Measurements from ENCODE around the gene MESP2.

Gene MESP2

GRCh38 chr15:89776274-89777072, at the start of gene MESP2:
TSS of gene MESP2 (plus strand) at chr15:89776332. CDS start at chr15:89776358, 26 bp downstream.
- peak; percentile 79 for DNase-seq

- DNase-seq: no peak
Observed at GRCh38 chr15:89728254-89728653, 47.9 kb upstream of the MESP2 start.

GRCh38 chr15:89731275-89731674, 44.9 kb upstream of the MESP2 start:
- no peak for DNase-seq

- DNase-seq: no peak
Observed at GRCh38 chr15:89732451-89733172, 43.5 kb upstream of the MESP2 start.

- DNase-seq: no peak
Observed at GRCh38 chr15:89735773-89736172, 40.4 kb upstream of the MESP2 start.

GRCh38 chr15:89740137-89740536, 36.0 kb upstream of the MESP2 start:
- peak; percentile 67 for DNase-seq

- DNase-seq: no peak
Observed at GRCh38 chr15:89743011-89743410, 33.1 kb upstream of the MESP2 start.

- no peak for DNase-seq
Observed at GRCh38 chr15:89743594-89743993, 32.5 kb upstream of the MESP2 start.

- no peak for DNase-seq
Observed at GRCh38 chr15:89745131-89745530, 31.0 kb upstream of the MESP2 start.

- no peak for DNase-seq
Observed at GRCh38 chr15:89745768-89746167, 30.4 kb upstream of the MESP2 start.

GRCh38 chr15:89746386-89746780, 29.7 kb upstream of the MESP2 start:
- DNase-seq: no peak

- DNase-seq: no peak
Observed at GRCh38 chr15:89747708-89748682, 28.1 kb upstream of the MESP2 start.

GRCh38 chr15:89749054-89749453, 27.1 kb upstream of the MESP2 start:
- DNase-seq: no peak

GRCh38 chr15:89749526-89749925, 26.6 kb upstream of the MESP2 start:
- DNase-seq: no peak

- peak; percentile 46 for DNase-seq
Observed at GRCh38 chr15:89749951-89750559, 26.1 kb upstream of the MESP2 start.

GRCh38 chr15:89750560-89751542, 25.3 kb upstream of the MESP2 start, which contains the start of gene MESP1:
TSS of gene MESP1 (minus strand) at chr15:89751249. CDS start at chr15:89751231, 18 bp downstream.
- DNase-seq: peak; percentile 89

GRCh38 chr15:89751748-89752147, 24.4 kb upstream of the MESP2 start:
- DNase-seq: no peak

GRCh38 chr15:89753855-89754254, 22.3 kb upstream of the MESP2 start:
- no peak for DNase-seq

- DNase-seq: no peak
Observed at GRCh38 chr15:89754361-89755154, 21.6 kb upstream of the MESP2 start.

- no peak for DNase-seq
Observed at GRCh38 chr15:89755701-89756100, 20.4 kb upstream of the MESP2 start.
